ENCODE results near the gene NPC2. TPM values are rescaled to one million over a fixed set of nuclear protein-coding genes. Genes with fewer than 3 reads are reported as not detected.

NPC2 gene
- total and polyA plus RNA-seq, 2 donors (not counting 3 experiments of a cell fraction or from before 2014, with no cell fraction given) = 203 to 406 TPM

GRCh38 chr14:74504874-74505720 lies 12.0 kb upstream of the NPC2 start:
- Histone ChIP-seq H3K9me3 (replicated peaks; ENCODE audit: control insufficient read depth, insufficient read depth, low read length) (no peaks in the 10 kb centered on the region), H3K27me3 (ENCODE audit: control insufficient read depth in 2 of 2, insufficient read depth in 2 of 2, low read length in 2 of 2) (no peaks in the 10 kb centered on the region), H2AFZ (ENCODE audit: low read depth, low read length) (no peak overlapping the region), H3K9me1 (replicated peaks; ENCODE audit: control insufficient read depth, extremely low read depth, insufficient read depth, low read length) (no peaks in the 10 kb centered on the region), H3K79me2 (ENCODE audit: control insufficient read depth, insufficient read depth, low read length) (no peaks in the 10 kb centered on the region), H3K9ac (replicated peaks; ENCODE audit: extremely low read depth, insufficient read depth, low read length) (no peak overlapping the region), H4K20me1 (replicated peaks; ENCODE audit: control insufficient read depth, extremely low read depth, insufficient read depth, low read length) (no peaks in the 10 kb centered on the region), H3K4me2 (ENCODE audit: insufficient read depth, low read length) (no peak overlapping the region), H3K36me3 (ENCODE audit: control insufficient read depth in 2 of 2, extremely low read depth in 1 of 2, insufficient read depth in 2 of 2, low read length in 2 of 2) (peaks cover 41 to 83% of the 10 kb centered on the region in 2 experiments), H3K27ac (ENCODE audit: insufficient read depth, low read depth, low read length) (no peak overlapping the region), H3K4me3 (replicated peaks in 1 of 3; ENCODE audit: insufficient read depth in 1 of 3, low read depth in 1 of 3, low read length in 3 of 3) (no peak overlapping the region), H3K4me1 (ENCODE audit: control insufficient read depth, extremely low read depth, insufficient read depth, low read length) (no peaks in the 10 kb centered on the region)
- ChIA-PET POLR2A (no interaction called here), CTCF (no interaction called here)
- intact Hi-C loops (cut with micrococcal nuclease) (loop anchor here (5.0 kb wide), 1 partner anchor 297 kb away; no protein-coding TSS in a partner anchor), dilution Hi-C loops (cut with MboI; ENCODE audit: extremely low pct_ligation_motif_present, low sequenced_read_pairs) (no loop called here)
- no peak for DNase-seq (ENCODE audit: low read depth, low spot score)
- TF ChIP-seq FOS (IDR thresholded peaks at IDR 0.05; ENCODE audit: borderline replicate concordance, insufficient read depth, low read length) (no peak), GATA2 (IDR thresholded peaks at IDR 0.05; ENCODE audit: insufficient read depth, insufficient read length, low read depth, low read length) (no peak), MAX (IDR thresholded peaks at IDR 0.05; ENCODE audit: insufficient read depth, insufficient read length) (no peak), CTCF (IDR thresholded peaks at IDR 0.05; ENCODE audit: extremely low read depth in 1 of 2, insufficient read depth in 1 of 2, low read depth in 1 of 2, low read length in 2 of 2) (no peak), MYC (IDR thresholded peaks at IDR 0.05; ENCODE audit: low read depth, low read length) (no peak), JUN (IDR thresholded peaks at IDR 0.05; ENCODE audit: borderline replicate concordance, insufficient read depth, insufficient read length, low read depth) (no peak), EZH2 (IDR thresholded peaks at IDR 0.05; ENCODE audit: borderline replicate concordance, low read depth, low read length, severe bottlenecking) (no peak), POLR2AphosphoS5 (IDR thresholded peaks at IDR 0.05; ENCODE audit: insufficient read depth, low read depth, low read length) (no peak), POLR2A (IDR thresholded peaks at IDR 0.05; ENCODE audit: low read depth, low read length) (no peak)
- FAIRE-seq = no peak
- no TSS peak for BruUV-seq (replicated peaks)
